T-helper 22 cell (primary cell): Measurements from ENCODE around the gene MAPK14.

Experiments
- DNase-seq: peaks from one replicate; pipeline ENCODE4 v3.0.0-alpha.2; 2020; ENCODE audit warnings: low read depth

Gene MAPK14

DNA sequence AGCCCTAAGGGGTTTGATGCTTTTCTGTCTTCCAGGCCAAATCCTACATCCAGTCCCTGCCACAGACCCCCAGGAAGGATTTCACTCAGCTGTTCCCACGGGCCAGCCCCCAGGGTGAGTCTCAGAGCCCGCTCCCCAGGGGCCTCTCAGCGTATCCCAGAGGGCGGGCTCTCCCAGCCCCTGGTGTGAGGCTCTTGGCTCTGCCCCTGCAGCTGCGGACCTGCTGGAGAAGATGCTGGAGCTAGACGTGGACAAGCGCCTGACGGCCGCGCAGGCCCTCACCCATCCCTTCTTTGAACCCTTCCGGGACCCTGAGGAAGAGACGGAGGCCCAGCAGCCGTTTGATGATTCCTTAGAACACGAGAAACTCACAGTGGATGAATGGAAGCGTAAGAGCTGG lies 111.1 kb downstream of the MAPK14 start:
- no peak for DNase-seq

DNA sequence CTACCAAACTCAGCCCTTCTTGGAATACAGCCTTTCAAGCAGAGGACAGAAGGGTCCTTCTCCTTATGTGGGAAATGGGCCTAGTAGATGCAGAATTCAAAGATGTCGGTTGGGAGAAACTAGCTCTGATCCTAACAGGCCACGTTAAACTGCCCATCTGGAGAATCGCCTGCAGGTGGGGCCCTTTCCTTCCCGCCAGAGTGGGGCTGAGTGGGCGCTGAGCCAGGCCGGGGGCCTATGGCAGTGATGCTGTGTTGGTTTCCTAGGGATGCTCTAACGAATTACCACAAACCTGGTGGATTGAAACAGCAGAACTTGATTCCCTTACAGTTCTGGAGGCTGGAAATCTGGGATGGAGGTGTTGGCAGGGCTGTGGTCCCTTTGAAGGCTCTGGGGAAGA lies 111.8 kb downstream of the MAPK14 start:
- DNase-seq: no peak

GRCh38 chr6:36139991-36140710 lies 112.5 kb downstream of the MAPK14 start:
- no peak for DNase-seq

- DNase-seq: no peak
These were observed 113.5 kb downstream of the MAPK14 start for GRCh38 chr6:36141091-36141490.

DNA sequence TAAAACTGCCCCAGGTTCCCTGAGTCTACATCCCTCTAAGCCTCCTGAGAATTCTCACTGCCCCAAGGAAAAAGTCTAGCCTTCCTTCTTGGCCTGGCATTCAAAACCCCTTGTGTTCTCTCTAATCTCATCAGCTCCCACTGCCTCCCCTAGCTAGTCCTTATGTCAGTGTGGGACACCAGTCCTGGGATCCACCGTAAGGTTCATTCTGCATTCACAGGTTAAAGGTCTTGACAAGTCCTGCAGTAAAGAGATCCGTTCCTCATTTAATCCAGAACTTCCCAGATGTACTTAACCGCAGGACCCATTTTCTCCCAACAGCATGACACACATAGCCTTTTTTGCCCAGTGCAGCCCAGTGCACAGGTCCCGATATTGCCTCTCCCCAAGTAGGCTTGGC lies 114.4 kb downstream of the MAPK14 start:
- no peak for DNase-seq

DNA sequence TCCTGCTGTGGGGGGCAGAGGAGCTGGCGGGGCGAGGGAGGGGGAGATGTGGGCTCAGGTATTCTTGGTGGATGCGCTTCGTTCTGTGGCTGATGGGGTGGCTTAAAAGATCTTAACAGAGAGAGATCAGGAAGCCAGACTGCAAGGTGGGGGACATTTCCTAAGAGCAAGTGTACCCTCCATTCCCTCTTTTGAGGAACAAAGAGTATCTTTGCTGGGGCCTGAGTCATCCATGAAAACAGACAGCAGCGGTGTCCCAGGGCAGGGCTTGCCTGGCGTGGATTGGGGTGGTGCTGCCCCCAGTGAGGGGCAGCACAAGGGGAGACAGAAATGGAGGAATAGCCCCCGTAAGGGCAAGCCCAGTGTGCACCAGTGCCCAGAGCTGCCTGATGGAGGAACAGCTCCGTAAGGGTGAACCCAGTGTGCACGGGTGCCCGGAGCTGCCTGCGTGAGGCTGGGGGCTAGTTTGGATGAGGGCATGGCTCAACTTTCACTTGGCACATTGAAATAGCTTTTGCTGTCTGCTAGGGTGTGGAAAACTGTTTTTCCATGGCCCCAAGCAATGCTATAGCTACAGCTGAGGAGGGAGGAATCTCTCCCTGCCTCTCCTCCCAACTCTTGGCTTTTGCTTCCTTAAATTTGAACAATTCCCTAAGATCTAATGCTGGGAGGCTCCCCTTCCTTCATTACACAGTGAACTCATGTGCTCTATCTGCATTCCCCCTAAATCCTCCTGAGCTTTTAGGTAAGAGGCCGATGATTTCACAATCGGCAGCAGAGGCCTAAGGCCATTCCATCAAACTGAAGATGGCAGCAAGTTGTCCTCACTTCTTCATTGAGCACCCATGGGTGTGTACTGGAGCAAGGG lies 115.6 kb downstream of the MAPK14 start:
- no peak for DNase-seq

DNA sequence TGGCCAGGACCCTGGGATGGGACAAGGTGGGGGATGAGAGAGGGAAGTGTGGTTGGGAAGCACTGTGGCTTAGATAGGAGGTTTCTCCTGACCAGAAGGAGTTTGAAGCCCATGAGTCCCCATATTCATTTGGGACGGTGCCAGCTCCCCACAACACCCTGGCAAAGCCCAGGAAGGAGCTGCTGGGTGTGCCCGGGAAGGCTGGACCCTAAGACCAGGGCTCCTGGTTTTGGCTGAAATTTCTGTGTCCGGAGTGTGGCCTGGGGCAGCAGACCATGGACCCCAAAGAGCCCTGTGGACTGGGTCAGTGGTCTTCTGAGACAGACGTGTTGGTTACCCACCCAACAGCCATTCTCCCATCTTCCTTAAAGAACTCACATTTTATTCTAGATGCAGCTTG lies 117.9 kb downstream of the MAPK14 start:
- DNase-seq: no peak

DNA sequence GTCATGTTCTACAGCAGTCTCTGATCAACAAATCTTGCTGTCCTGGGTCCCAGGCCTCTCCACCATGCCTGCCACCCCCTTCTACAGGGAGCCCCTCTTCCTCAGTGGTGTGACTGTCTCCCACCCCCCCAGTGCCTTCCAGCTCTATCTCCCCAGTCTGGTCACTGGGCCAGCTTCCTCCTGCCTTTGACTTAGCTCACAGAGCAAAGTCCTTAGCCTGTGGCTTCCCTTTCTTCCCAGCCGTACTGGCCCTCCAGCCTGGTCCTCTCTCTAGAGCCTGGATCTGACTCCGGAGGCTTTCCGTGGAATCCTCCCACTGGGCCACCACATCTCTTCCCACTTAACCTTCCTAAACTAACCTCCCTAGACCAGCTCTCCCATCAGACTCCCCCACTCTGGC lies 119.7 kb downstream of the MAPK14 start:
- DNase-seq: no peak

GRCh38 chr6:36149476-36149875 lies 121.9 kb downstream of the MAPK14 start:
- DNase-seq: no peak

DNA sequence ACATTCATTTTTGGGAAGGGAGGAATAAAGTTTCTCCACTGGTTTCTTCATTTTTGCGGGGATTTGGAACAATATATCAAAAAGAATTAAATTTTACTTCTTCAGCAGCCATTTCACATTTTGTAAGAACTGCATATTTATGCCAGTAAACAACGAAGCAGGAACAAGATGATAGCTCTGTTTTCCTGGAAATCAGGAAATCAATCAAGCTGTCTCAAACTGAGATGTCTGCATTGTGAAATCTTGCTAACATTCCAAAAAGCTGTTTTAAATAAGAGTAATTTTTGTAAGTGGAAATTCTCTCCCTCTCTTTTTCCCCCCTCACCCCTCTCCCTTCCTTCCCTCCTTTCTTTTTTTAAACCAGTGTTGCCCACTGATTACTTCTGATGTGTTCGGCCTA lies 122.7 kb downstream of the MAPK14 start:
- DNase-seq: no peak

DNA sequence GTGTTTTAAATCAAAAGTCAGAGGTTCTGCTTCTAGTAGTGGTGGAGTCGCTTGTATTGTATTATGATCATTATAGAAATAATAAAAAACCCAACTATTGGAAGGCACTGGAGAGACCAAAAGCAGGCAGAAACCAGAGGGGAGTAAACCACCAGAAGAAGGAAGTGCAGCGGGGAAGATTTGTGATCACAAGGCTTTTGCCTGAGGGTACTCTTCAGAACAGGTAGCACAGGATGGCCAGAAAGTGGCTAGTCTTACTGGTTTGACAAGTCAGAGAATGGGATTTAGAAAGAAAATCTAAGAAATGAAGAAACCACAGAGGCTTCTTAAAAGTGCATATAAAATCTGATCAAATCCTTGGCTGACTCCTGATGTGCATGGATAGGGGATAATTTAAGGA lies 126.7 kb downstream of the MAPK14 start:
- no peak for DNase-seq

- DNase-seq: no peak
These were observed 128.1 kb downstream of the MAPK14 start for GRCh38 chr6:36155662-36156061.

DNA sequence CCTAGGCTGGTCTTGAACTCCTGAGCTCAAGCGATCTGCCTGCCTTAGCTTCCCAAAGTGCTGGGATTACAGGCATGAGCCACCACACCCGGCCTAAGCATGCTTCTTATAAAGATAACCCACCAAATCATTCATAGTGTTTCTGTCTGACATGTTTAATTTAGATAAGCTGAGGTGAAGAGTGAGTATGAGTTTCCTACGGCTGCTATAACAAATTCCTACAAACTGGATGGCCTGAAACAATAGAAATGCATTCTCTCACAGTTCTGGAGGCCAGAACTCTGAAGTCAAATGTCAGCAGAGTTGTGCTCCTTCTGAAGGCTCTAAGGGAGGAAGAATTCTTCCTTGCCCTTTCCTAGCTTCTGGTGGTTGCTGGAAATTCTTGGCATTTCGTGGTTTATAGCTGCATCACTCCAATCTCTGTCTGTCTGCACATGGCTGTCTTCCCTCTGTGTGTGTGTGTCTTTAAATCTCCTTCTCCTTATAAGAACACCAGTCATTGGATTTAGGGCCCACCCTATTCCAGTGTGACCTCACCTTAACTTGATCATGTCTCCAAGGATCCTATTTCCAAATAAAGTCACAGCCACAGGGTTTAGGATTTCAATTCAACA lies 132.6 kb downstream of the MAPK14 start:
- no peak for DNase-seq
